Esophagus squamous epithelium (tissue), 5 donors: ENCODE data around the gene SDF2L1. TPM values are rescaled to one million over a fixed set of nuclear protein-coding genes. Genes with fewer than 3 reads are reported as not detected.

ENCODE experiments used
- DNase-seq: peaks from one replicate; lab custom pipeline; 2025; lab: John Stamatoyannopoulos, UW
- H3K27ac ChIP-seq, 4 donors: fragments of 200-600 bp; sonication (generic); one replicate each; pipeline ENCODE4 v1.5.1; 2016 to 2019; ENCODE audit warnings: mild to moderate bottlenecking in 1 of 4
- H3K27me3 ChIP-seq, 4 donors: fragments of 200-600 bp; sonication (generic); 1 replicate in 3 of 4; 2 replicates in 1 of 4; pipeline versions ENCODE4 v1.5.1 to v1.6.0; 2017 to 2021; ENCODE audit warnings: antibody characterized with exemption in 1 of 4
- H3K36me3 ChIP-seq, 3 donors: fragments of 200-600 bp; sonication (generic); one replicate each; pipeline ENCODE4 v1.5.1; 2016 to 2019
- H3K4me1 ChIP-seq, 3 donors: fragments of 200-600 bp; sonication (generic); one replicate each; pipeline ENCODE4 v1.5.1; 2017 to 2019
- H3K4me3 ChIP-seq, 4 donors: fragments of 200-600 bp; sonication (generic); 1 replicate in 3 of 4; 2 replicates in 1 of 4; pipeline ENCODE4 v1.5.1; 2016 to 2019; ENCODE audit warnings: mild to moderate bottlenecking in 2 of 4, moderate library complexity in 1 of 4
- H3K9me3 ChIP-seq, 3 donors: fragments of 200-600 bp; sonication (generic); one replicate each; pipeline ENCODE4 v1.5.1; 2016 to 2019
- CTCF ChIP-seq, 6 experiments: fragments of 450-650 bp in 4 of 6; fragments of 200-600 bp in 2 of 6; sonication (generic) in 2 of 6; IDR thresholded peaks; one replicate each; pipeline ENCODE4 v1.5.1; 2016 to 2019; ENCODE audit warnings: antibody characterized with exemption in 6 of 6, mild to moderate bottlenecking in 4 of 6, moderate library complexity in 4 of 6
- POLR2A ChIP-seq, 4 donors: fragments of 450-650 bp; IDR thresholded peaks; one replicate each; pipeline ENCODE4 v1.6.1; 2017; ENCODE audit warnings: antibody characterized with exemption in 4 of 4, mild to moderate bottlenecking in 4 of 4, moderate library complexity in 3 of 4
- WGBS, 2 donors: methylation state at CpG; one replicate each; pipeline ENCODE4 v1.1.5; 2018; 5-methylcytosine and 5-hydroxymethylcytosine counted together
- intact Hi-C: fragments of 100-400 bp; cut with DNase I; formaldehyde crosslinking; loops from one replicate; pipeline ENCODE4 v1.15.0; 2022
- total RNA-seq, 4 donors: library from RNA; depleted of rRNA; stranded (reverse); fragments of >200 nt; gene quantifications; one replicate each; pipeline ENCODE4 v1.1.0, GENCODE V29; 2016
- donor health status: DM: yes; HTN: yes; CAD: no.

Gene SDF2L1
- total RNA-seq, 4 donors from 2014 or later, result 19.6 to 29.7 (median 24.6) TPM

DNA sequence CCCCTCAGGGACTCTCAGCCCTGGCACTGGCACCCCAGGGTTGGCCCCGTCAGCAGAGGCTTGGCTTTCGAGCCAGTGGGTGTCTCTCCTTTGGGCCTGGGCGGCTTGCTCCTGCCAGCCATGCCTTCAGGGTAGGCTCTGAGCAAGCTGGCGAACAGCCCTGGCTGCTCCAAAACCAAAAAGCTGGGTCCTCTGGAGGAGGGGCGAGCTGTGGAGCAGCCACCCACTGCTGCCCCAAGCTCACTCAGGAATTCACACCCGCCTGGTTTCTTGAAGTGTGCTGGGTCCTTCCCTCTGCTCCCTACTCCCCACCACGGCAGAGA lies 18.5 kb upstream of the SDF2L1 start:
- Histone ChIP-seq H3K4me3 (no peak overlapping the region), H3K27ac (peak overlapping the region in 3 of 4 donors; percentile 13 to 30 (median 22)), H3K27me3 (no peaks in the 10 kb centered on the region), H3K36me3 (peaks cover 0 to 79% (median 0%) of the 10 kb centered on the region in 3 donors), H3K9me3 (no peaks in the 10 kb centered on the region), H3K4me1 (peaks cover 28 to 73% (median 33%) of the 10 kb centered on the region in 3 donors)
- TF ChIP-seq CTCF (IDR thresholded peaks at IDR 0.05) (no peak), POLR2A (IDR thresholded peaks at IDR 0.05) (no peak)
- intact Hi-C loops, result no loop called here
- no CpG with 5 or more reads among the region's 7 CpGs for WGBS, 2 donors
- no peak for DNase-seq

DNA sequence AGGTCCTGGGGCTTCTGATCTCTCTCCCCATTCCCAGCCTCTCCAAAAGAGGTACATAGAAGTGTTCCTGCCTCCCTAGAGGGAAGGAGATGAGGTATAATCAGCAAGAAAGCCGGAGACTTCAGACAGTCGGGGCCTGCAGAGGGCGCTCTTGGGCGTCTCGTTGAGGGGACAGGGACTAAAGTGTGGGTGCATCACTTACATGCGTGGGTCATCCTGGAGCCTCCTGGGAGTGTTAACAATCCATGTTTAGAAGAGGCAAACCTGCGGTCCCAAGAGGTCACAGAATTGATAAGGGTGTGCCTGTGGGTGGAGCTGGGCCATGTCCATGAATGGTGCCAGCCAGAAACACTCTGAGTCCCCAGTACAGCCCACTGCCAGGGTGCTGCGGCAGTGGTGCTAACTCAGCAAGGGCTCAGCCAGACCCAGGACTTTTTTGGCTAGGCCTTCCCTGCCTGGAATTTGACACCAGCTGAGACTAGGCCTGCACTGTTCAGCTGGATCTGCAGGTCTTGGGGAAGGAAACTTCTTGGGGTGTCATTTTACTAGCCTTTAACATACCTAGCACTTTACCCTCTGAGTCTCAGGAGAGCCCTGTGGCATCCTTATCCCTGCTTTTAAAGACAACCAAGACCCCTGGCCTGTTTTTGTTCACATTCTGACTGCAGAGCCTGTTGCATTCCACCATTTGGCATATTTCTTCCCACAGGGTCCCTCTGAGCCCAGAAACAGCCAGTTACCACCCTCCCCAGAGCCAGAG lies 17.8 kb upstream of the SDF2L1 start:
- DNase-seq, result no peak
- Histone ChIP-seq H3K4me3 (no peak overlapping the region), H3K4me1 (peaks cover 34 to 80% (median 40%) of the 10 kb centered on the region in 3 donors), H3K36me3 (peaks cover 0 to 72% (median 0%) of the 10 kb centered on the region in 3 donors), H3K27ac (peak overlapping the region in 3 of 4 donors; percentile 13 to 49 (median 22)), H3K27me3 (no peaks in the 10 kb centered on the region), H3K9me3 (no peaks in the 10 kb centered on the region)
- TF ChIP-seq CTCF (IDR thresholded peaks at IDR 0.05) (peak in 4 of 6 experiments; percentile 8 to 42 (median 24)), POLR2A (IDR thresholded peaks at IDR 0.05) (no peak)
- WGBS, 2 donors, result 100% methylated on average over 1 of the region's 8 CpGs; no CpG with 5 or more reads in 1 of the 2 donors
- intact Hi-C loops, result no loop called here

- TF ChIP-seq POLR2A (IDR thresholded peaks at IDR 0.05), result no peak
- TF ChIP-seq CTCF (IDR thresholded peaks at IDR 0.05), result no peak
- no peaks in the 10 kb centered on the region for H3K27me3 ChIP-seq
- H3K4me3 ChIP-seq, result no peak overlapping the region
- H3K4me1 ChIP-seq, result peaks cover 35 to 84% (median 42%) of the 10 kb centered on the region in 3 donors
- no peaks in the 10 kb centered on the region for H3K9me3 ChIP-seq
- WGBS, 2 donors, result 71 to 79% methylated on average over 10 of the region's 12 CpGs
- H3K27ac ChIP-seq, result peak overlapping the region in 3 of 4 donors; percentile 13 to 49 (median 22)
- no peak for DNase-seq
- H3K36me3 ChIP-seq, result peaks cover 0 to 64% (median 0%) of the 10 kb centered on the region in 3 donors
- intact Hi-C loops, result no loop called here
Measured at GRCh38 chr22:21624880-21625791, 17.0 kb upstream of the SDF2L1 start.

DNA sequence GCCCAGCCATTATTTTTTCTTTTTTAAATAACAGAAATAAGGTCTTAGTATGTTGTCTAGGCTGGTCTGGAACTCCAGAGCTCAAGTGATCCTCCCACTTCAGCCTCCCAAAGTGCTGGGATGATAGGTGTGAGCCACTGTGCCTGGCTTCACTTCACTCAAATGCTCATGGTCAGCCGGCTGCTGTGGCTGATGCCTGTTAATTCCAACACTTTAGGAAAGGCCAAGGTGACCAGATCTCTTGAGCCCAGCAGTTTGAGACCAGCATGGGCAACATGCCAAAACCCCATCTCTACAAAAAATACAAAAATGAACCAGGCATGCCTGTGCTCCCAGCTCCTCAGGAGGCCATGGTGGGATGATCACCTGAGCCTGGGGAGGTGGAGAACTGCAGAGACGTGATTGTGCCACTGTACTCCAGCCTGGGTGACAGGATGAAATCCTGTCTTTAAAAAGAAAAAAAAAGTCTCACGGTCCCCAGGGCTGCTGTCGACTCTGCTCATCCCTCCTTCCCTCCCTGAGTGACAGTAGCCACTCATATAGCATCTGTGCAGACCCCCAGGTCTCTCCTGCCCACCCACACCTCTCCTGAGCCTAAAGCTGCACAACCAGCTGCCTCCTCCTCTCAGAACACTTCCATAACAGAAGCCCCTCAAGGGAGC lies 15.9 kb upstream of the SDF2L1 start:
- intact Hi-C loops, result no loop called here
- Histone ChIP-seq H3K27me3 (no peaks in the 10 kb centered on the region), H3K4me1 (peaks cover 38 to 84% (median 44%) of the 10 kb centered on the region in 3 donors), H3K9me3 (no peaks in the 10 kb centered on the region), H3K27ac (no peak overlapping the region), H3K4me3 (no peak overlapping the region), H3K36me3 (peaks cover 0 to 54% (median 0%) of the 10 kb centered on the region in 3 donors)
- 54 to 68% methylated on average over 4 of the region's 4 CpGs for WGBS, 2 donors
- no peak for DNase-seq
- TF ChIP-seq POLR2A (IDR thresholded peaks at IDR 0.05), result no peak
- TF ChIP-seq CTCF (IDR thresholded peaks at IDR 0.05), result no peak
